ENCODE measurements around the gene MCM8. TPM values are rescaled to one million over a fixed set of nuclear protein-coding genes. Genes with fewer than 3 reads are reported as not detected.

MCM8 gene
- total and polyA plus RNA-seq, 2 donors (not counting 1 experiment from before 2014, with no cell fraction given): 4.4 to 13.8 TPM

GRCh38 chr20:5923493-5923892 is 27.0 kb upstream of the MCM8 start:
- no peak for ATAC-seq (ENCODE audit: low read depth)

DNA sequence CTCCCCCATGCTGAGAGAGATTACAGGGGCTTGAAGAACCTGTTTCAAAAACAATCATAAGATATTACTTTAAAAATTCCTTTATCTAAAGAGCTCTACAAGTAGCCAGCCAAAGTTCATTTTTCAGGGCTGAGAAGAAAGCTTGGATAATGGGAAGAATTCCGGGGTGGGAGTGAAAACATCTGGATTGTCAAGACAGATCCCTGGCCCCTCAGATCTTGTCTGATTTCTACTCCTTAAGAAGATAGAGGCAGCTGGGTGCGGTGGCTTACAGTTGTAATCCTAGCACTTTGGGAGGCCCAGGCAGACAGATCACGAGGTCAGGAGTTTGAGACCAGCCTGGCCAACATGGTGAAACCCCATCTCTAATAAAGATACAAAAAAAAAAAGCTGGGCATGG is 24.9 kb upstream of the MCM8 start:
- Mint-ChIP-seq H3K4me3 (no peak overlapping the region), H3K9me3 (ENCODE audit: insufficient read depth) (no peaks in the 10 kb centered on the region), H3K27ac (no peak overlapping the region), H3K4me1 (no peaks in the 10 kb centered on the region), H3K27me3 (peaks cover 55% of the 10 kb centered on the region)
- no peaks in the 10 kb centered on the region for H3K9me3 ChIP-seq (ENCODE audit: control extremely low read depth in 1 of 3, control insufficient read depth in 2 of 3, insufficient read depth in 1 of 3, low read length in 2 of 3)
- ATAC-seq (ENCODE audit: low read depth) (no peak), DNase-seq (no peak)
- H4K20me1 ChIP-seq (ENCODE audit: control insufficient read depth, insufficient read depth, low read length, poor library complexity, severe bottlenecking): no peaks in the 10 kb centered on the region
- no peaks in the 10 kb centered on the region for H3K36me3 ChIP-seq (replicated peaks in 1 of 2; ENCODE audit: control extremely low read depth in 1 of 2, control insufficient read depth in 1 of 2, extremely low read depth in 1 of 2, insufficient read depth in 2 of 2, low read length in 1 of 2)
- H3K4me3 ChIP-seq (ENCODE audit: control extremely low read depth in 1 of 5, extremely low read depth in 1 of 5, insufficient read depth in 1 of 5, low read depth in 2 of 5, low read length in 4 of 5): no peak overlapping the region
- H3K9ac ChIP-seq (ENCODE audit: low read length): no peak overlapping the region
- TF ChIP-seq, protein P1, sequence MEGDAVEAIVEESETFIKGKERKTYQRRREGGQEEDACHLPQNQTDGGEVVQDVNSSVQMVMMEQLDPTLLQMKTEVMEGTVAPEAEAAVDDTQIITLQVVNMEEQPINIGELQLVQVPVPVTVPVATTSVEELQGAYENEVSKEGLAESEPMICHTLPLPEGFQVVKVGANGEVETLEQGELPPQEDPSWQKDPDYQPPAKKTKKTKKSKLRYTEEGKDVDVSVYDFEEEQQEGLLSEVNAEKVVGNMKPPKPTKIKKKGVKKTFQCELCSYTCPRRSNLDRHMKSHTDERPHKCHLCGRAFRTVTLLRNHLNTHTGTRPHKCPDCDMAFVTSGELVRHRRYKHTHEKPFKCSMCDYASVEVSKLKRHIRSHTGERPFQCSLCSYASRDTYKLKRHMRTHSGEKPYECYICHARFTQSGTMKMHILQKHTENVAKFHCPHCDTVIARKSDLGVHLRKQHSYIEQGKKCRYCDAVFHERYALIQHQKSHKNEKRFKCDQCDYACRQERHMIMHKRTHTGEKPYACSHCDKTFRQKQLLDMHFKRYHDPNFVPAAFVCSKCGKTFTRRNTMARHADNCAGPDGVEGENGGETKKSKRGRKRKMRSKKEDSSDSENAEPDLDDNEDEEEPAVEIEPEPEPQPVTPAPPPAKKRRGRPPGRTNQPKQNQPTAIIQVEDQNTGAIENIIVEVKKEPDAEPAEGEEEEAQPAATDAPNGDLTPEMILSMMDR (IDR thresholded peaks at IDR 0.05): no peak
- no peak for TF ChIP-seq EZH2 (IDR thresholded peaks at IDR 0.05; ENCODE audit: borderline replicate concordance, insufficient read depth, low read depth, low read length, poor library complexity, severe bottlenecking)
- WGBS (ENCODE audit: insufficient coverage): 70% methylated on average over 2 of the region's 3 CpGs
- CTCF ChIA-PET: interaction anchor here (1.1 to 1.4 kb wide), 2 partner anchors 10 to 397 kb away, joined by 3 to 4 read pairs; no protein-coding TSS in a partner anchor
- intact Hi-C loops (cut with micrococcal nuclease): no loop called here
- no peak overlapping the region for H3K27ac ChIP-seq (ENCODE audit: low read length in 2 of 2)
- no peaks in the 10 kb centered on the region for H3K79me2 ChIP-seq (ENCODE audit: control insufficient read depth, insufficient read depth, low read length)
- H3K27me3 ChIP-seq (replicated peaks in 1 of 4; ENCODE audit: control extremely low read depth in 1 of 4, control insufficient read depth in 3 of 4, insufficient read depth in 4 of 4, low read length in 3 of 4): peaks cover 0 to 4% (median 2%) of the 10 kb centered on the region in 4 experiments
- POLR2A ChIA-PET: no interaction called here
- no peaks in the 10 kb centered on the region for H3K4me1 ChIP-seq (ENCODE audit: control insufficient read depth in 2 of 2, insufficient read depth in 2 of 2, low read length in 2 of 2)
- no peak overlapping the region for H2AFZ ChIP-seq (ENCODE audit: insufficient read depth, low read depth, low read length, poor library complexity, severe bottlenecking)
- no peak overlapping the region for H3K4me2 ChIP-seq (replicated peaks; ENCODE audit: low read depth, low read length, poor library complexity, severe bottlenecking)

More at GRCh38 chr20:5923493-5923892, 27.0 kb upstream of the MCM8 start:
- H3K27ac Mint-ChIP-seq: no peak overlapping the region
- Histone ChIP-seq H3K79me2 (ENCODE audit: control insufficient read depth, insufficient read depth, low read length) (no peaks in the 10 kb centered on the region), H3K27ac (ENCODE audit: low read length in 2 of 2) (no peak overlapping the region), H3K36me3 (replicated peaks in 1 of 2; ENCODE audit: control extremely low read depth in 1 of 2, control insufficient read depth in 1 of 2, extremely low read depth in 1 of 2, insufficient read depth in 2 of 2, low read length in 1 of 2) (no peaks in the 10 kb centered on the region), H2AFZ (ENCODE audit: insufficient read depth, low read depth, low read length, poor library complexity, severe bottlenecking) (no peak overlapping the region), H3K27me3 (replicated peaks in 1 of 4; ENCODE audit: control extremely low read depth in 1 of 4, control insufficient read depth in 3 of 4, insufficient read depth in 4 of 4, low read length in 3 of 4) (no peaks in the 10 kb centered on the region), H3K4me1 (ENCODE audit: control insufficient read depth in 2 of 2, insufficient read depth in 2 of 2, low read length in 2 of 2) (no peaks in the 10 kb centered on the region), H3K9ac (ENCODE audit: low read length) (no peak overlapping the region), H3K4me3 (ENCODE audit: control extremely low read depth in 1 of 5, extremely low read depth in 1 of 5, insufficient read depth in 1 of 5, low read depth in 2 of 5, low read length in 4 of 5) (no peak overlapping the region), H4K20me1 (ENCODE audit: control insufficient read depth, insufficient read depth, low read length, poor library complexity, severe bottlenecking) (no peaks in the 10 kb centered on the region), H3K9me3 (ENCODE audit: control extremely low read depth in 1 of 3, control insufficient read depth in 2 of 3, insufficient read depth in 1 of 3, low read length in 2 of 3) (no peaks in the 10 kb centered on the region), H3K4me2 (replicated peaks; ENCODE audit: low read depth, low read length, poor library complexity, severe bottlenecking) (no peak overlapping the region)
- no peaks in the 10 kb centered on the region for H3K4me1 Mint-ChIP-seq
- CTCF ChIA-PET: no interaction called here
- POLR2A ChIA-PET: no interaction called here
- no peaks in the 10 kb centered on the region for H3K9me3 Mint-ChIP-seq (ENCODE audit: insufficient read depth)
- WGBS (ENCODE audit: insufficient coverage): 60% methylated on average over 1 of the region's 5 CpGs
- TF ChIP-seq, protein P1 (IDR thresholded peaks at IDR 0.05): no peak
- no peak for TF ChIP-seq EZH2 (IDR thresholded peaks at IDR 0.05; ENCODE audit: borderline replicate concordance, insufficient read depth, low read depth, low read length, poor library complexity, severe bottlenecking)
- DNase-seq: no peak
- H3K27me3 Mint-ChIP-seq: peaks cover 43% of the 10 kb centered on the region
- intact Hi-C loops (cut with micrococcal nuclease): no loop called here
- H3K4me3 Mint-ChIP-seq: no peak overlapping the region
